Hepatocyte (in vitro differentiated cells): ENCODE data around the gene EFCAB6. TPM values are rescaled to one million over a fixed set of nuclear protein-coding genes. Genes with fewer than 3 reads are reported as not detected.

Experiments
- DNase-seq: peaks from one replicate; pipeline ENCODE4 v3.0.0-alpha.2; 2016; ENCODE audit warnings: low spot score
- H2AFZ ChIP-seq: fragments of 200-600 bp; sonication (generic); 2 replicates; pipeline ENCODE4 v1.6.0; 2016; ENCODE audit warnings: antibody characterized with exemption, mild to moderate bottlenecking
- H3K27ac ChIP-seq: fragments of 200-600 bp; sonication (generic); 2 replicates; pipeline ENCODE4 v1.5.1; 2016; ENCODE audit warnings: mild to moderate bottlenecking
- H3K27me3 ChIP-seq: fragments of 200-600 bp; sonication (generic); 2 replicates; pipeline ENCODE4 v1.6.1; 2016
- H3K36me3 ChIP-seq: fragments of 200-600 bp; sonication (generic); replicated peaks from 2 replicates; pipeline ENCODE4 v1.5.1; 2016; ENCODE audit warnings: low read depth; ENCODE audit not compliant: insufficient read depth
- H3K4me1 ChIP-seq: fragments of 200-600 bp; sonication (generic); 2 replicates; pipeline ENCODE4 v1.5.1; 2016; ENCODE audit warnings: mild to moderate bottlenecking, moderate library complexity; ENCODE audit not compliant: insufficient read depth
- H3K4me2 ChIP-seq: fragments of 200-600 bp; sonication (generic); 2 replicates; pipeline ENCODE4 v1.6.0; 2016
- H3K4me3 ChIP-seq: fragments of 200-600 bp; sonication (generic); 2 replicates; pipeline ENCODE4 v1.5.1; 2016; ENCODE audit warnings: mild to moderate bottlenecking
- H3K79me2 ChIP-seq: fragments of 200-600 bp; sonication (generic); 2 replicates; pipeline ENCODE4 v1.6.0; 2017; ENCODE audit warnings: mild to moderate bottlenecking
- H3K9me2 ChIP-seq: fragments of 200-600 bp; sonication (generic); replicated peaks from 2 replicates; pipeline ENCODE4 v1.6.0; 2017; ENCODE audit warnings: mild to moderate bottlenecking; ENCODE audit not compliant: insufficient read depth
- H3K9me3 ChIP-seq: fragments of 200-600 bp; sonication (generic); 2 replicates; pipeline ENCODE4 v1.5.1; 2016; ENCODE audit warnings: low read depth, mild to moderate bottlenecking
- H4K20me1 ChIP-seq: fragments of 200-600 bp; sonication (generic); 2 replicates; pipeline ENCODE4 v1.6.0; 2016; ENCODE audit warnings: mild to moderate bottlenecking; ENCODE audit not compliant: insufficient read depth, poor library complexity, severe bottlenecking
- EZH2 ChIP-seq: fragments of 200-600 bp; sonication (generic); IDR thresholded peaks from 2 replicates; pipeline ENCODE4 v1.6.1; 2016; ENCODE audit warnings: antibody characterized with exemption, mild to moderate bottlenecking, borderline replicate concordance
- EZH2phosphoT487 ChIP-seq: fragments of 200-600 bp; sonication (generic); IDR thresholded peaks from one replicate; pipeline ENCODE4 v1.6.1; 2018; ENCODE audit warnings: antibody characterized with exemption, mild to moderate bottlenecking, low read depth, moderate library complexity; ENCODE audit not compliant: unreplicated experiment, severe bottlenecking
- WGBS: methylation state at CpG from one replicate; pipeline ENCODE4 v1.1.6; 2016; ENCODE audit warnings: low lambda C conversion rate; ENCODE audit errors: missing lambda C conversion rate; 5-methylcytosine and 5-hydroxymethylcytosine counted together
- polyA plus RNA-seq: library from polyadenylated mRNA; unstranded; fragments of >200 nt; fragmentation: Nextera tagmentation; extraction: Ambion mirVana; gene quantifications from 2 replicates; pipeline ENCODE4 v1.2.1, GENCODE V29; 2016
- total RNA-seq: library from RNA; depleted of rRNA; stranded (reverse); fragments of >200 nt; gene quantifications from 2 replicates; pipeline ENCODE4 v1.2.3, GENCODE V29; 2014
- TF ChIP-seq, protein P1 (sequence below): fragments of 200-600 bp; sonication (generic); IDR thresholded peaks from 2 replicates; pipeline ENCODE4 v1.5.1; 2016; ENCODE audit warnings: antibody characterized with exemption, mild to moderate bottlenecking; ENCODE audit not compliant: poor library complexity

The EFCAB6 gene
- total and polyA plus RNA-seq, 2 experiments from 2014 or later: 0.59 to 2.1 TPM

DNA sequence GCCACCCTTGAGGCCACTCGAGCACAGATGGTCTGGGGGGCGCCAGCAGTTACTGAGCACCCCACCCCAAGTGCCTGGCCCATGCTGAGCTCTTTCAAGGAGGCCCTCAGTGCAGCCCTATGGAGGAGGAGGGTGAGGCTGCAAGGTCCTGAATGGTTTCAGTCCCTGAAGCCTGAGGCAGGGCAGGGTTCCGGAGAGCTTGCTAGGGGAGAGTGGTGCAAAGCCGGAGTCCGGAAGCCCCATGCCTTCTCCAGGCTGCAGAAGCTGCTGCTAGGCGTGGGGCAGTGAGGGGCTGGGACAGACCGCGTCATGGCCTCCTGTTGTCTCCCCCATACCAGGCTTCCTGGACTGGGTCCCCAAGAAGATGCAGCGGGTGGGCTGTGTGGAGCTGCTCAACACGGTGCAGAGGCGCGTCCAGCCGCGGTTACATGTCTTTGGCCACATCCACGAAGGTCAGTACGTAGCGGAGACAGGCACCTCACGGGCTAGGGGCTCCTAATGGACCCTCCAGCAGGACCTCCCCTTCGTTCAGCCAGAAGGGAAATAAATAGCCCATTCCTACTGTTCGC, 309.7 kb downstream of the EFCAB6 start:
- WGBS: 90% methylated on average over 20 of the region's 20 CpGs
- no peak overlapping the region for H3K27ac ChIP-seq
- H3K79me2 ChIP-seq: no peaks in the 10 kb centered on the region
- no peak overlapping the region for H3K4me2 ChIP-seq
- no peak for TF ChIP-seq EZH2phosphoT487
- TF ChIP-seq, protein P1, sequence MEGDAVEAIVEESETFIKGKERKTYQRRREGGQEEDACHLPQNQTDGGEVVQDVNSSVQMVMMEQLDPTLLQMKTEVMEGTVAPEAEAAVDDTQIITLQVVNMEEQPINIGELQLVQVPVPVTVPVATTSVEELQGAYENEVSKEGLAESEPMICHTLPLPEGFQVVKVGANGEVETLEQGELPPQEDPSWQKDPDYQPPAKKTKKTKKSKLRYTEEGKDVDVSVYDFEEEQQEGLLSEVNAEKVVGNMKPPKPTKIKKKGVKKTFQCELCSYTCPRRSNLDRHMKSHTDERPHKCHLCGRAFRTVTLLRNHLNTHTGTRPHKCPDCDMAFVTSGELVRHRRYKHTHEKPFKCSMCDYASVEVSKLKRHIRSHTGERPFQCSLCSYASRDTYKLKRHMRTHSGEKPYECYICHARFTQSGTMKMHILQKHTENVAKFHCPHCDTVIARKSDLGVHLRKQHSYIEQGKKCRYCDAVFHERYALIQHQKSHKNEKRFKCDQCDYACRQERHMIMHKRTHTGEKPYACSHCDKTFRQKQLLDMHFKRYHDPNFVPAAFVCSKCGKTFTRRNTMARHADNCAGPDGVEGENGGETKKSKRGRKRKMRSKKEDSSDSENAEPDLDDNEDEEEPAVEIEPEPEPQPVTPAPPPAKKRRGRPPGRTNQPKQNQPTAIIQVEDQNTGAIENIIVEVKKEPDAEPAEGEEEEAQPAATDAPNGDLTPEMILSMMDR: no peak
- TF ChIP-seq EZH2: no peak
- no peak overlapping the region for H3K4me3 ChIP-seq
- no peak for DNase-seq
- no peaks in the 10 kb centered on the region for H3K9me2 ChIP-seq
- H4K20me1 ChIP-seq: no peaks in the 10 kb centered on the region
- H2AFZ ChIP-seq: no peak overlapping the region
- H3K36me3 ChIP-seq: no peaks in the 10 kb centered on the region
- H3K9me3 ChIP-seq: no peaks in the 10 kb centered on the region
- no peaks in the 10 kb centered on the region for H3K27me3 ChIP-seq
- H3K4me1 ChIP-seq: no peaks in the 10 kb centered on the region

DNA sequence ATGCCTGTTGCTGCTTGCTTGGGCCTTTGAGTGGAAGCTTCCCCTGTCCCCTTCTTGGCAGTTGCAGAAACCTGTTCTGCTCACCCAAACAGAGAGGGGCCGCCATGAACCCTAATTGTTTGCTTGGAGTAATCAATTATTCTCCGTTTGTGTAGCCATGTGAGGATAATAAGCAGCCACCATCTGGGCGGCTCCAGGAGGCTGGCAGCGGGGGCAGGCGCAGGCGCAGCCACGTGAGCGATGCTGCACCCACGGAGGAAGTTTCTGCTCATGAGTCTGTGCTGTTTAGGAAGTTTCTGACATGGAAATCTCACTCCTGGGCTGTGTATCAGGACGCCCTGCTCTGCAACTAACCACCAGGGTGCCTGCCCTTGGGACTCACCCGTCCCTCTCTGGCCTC, 310.2 kb downstream of the EFCAB6 start:
- H3K79me2 ChIP-seq: no peaks in the 10 kb centered on the region
- no peak for DNase-seq
- H3K4me2 ChIP-seq: no peak overlapping the region
- TF ChIP-seq, protein P1: no peak
- TF ChIP-seq EZH2phosphoT487 (no peak), EZH2 (no peak)
- no peaks in the 10 kb centered on the region for H3K9me2 ChIP-seq
- no peak overlapping the region for H3K4me3 ChIP-seq
- no peak overlapping the region for H2AFZ ChIP-seq
- H3K4me1 ChIP-seq: no peaks in the 10 kb centered on the region
- no peaks in the 10 kb centered on the region for H3K27me3 ChIP-seq
- no peaks in the 10 kb centered on the region for H3K36me3 ChIP-seq
- H4K20me1 ChIP-seq: no peaks in the 10 kb centered on the region
- WGBS: 71% methylated on average over 11 of the region's 11 CpGs
- H3K27ac ChIP-seq: no peak overlapping the region
- no peaks in the 10 kb centered on the region for H3K9me3 ChIP-seq

DNA sequence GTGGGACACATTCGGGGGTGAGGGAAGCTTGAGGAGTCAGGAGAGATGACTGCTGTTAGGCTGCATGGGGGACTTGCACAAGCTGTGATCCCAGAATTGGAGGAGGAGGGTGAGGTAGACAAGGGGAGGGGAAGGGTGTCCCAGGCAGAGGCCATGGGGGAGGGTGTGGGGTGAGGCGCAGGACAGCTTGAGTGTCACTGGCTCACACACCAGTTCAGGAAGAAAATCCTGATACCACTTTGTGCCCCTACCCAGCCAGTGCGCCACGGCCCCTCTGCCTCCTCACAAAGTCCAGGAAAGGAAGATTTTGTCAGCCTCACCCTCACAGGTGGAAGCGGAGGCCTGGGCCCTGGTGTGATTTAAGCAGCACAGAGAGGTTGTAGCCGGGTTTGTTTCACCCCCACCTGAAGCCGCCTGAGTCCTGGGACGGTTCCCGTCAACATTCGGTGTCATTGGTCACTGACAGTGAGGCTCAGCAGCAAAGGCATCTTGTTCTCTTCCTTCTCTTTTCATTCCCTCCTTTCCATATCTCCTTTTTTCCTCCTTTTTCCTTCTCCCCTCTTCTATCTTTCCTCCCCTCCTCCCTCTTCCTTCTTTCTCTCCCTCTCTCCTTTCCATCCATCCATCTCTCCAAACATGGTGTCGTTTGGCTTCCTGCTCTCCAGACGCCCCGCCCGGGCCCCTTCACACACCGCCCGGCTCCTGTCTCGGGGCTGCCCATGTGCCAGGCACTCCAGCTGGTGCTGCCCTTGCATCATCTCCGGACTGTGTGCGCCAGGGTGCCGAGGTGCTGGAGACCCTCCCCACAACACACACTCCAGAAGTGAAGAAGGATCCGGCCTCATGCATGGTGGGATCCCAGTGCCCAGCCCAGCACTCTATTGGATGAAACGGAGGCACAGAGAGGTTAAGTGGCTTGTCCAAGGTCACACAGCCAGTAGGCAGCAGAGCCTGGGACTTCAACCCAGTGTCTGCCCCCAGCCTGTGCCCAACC, 311.0 kb downstream of the EFCAB6 start:
- Histone ChIP-seq H3K36me3 (no peaks in the 10 kb centered on the region), H4K20me1 (no peaks in the 10 kb centered on the region), H3K79me2 (no peaks in the 10 kb centered on the region), H3K4me1 (no peaks in the 10 kb centered on the region), H2AFZ (no peak overlapping the region), H3K27me3 (no peaks in the 10 kb centered on the region), H3K4me3 (no peak overlapping the region), H3K9me2 (no peaks in the 10 kb centered on the region), H3K27ac (no peak overlapping the region), H3K4me2 (no peak overlapping the region), H3K9me3 (no peaks in the 10 kb centered on the region)
- TF ChIP-seq EZH2: no peak
- TF ChIP-seq EZH2phosphoT487: no peak
- TF ChIP-seq, protein P1: no peak
- 88% methylated on average over 22 of the region's 22 CpGs for WGBS
- DNase-seq: no peak
